ENCODE results near the gene CST9. TPM values are rescaled to one million over a fixed set of nuclear protein-coding genes. Genes with fewer than 3 reads are reported as not detected.

CST9 gene
- total RNA-seq, 1 donor from 2014 or later = not detected

DNA sequence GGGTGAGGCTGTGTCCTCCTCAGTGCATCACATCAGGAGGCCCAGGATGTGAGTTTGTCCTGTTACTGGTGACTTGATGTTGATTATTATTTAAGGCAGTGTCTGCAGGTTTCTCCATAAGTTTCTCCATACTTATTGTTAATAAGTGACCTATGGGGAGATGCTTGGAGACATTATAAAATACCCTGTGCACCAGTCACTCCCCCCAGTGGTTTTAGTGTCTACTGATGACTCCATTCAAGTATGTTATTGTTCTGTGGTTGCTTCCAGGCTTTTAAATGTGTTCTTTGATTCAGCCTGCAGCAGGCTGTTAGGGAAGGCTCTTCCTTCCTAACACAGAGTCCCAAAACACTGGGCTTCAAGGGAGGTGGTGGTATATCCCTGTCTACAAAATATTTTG, 46.7 kb upstream of the CST9 start:
- H3K4me1 ChIP-seq = peaks cover 36% of the 10 kb centered on the region
- H3K27ac ChIP-seq (replicated peaks) = no peak overlapping the region
- intact Hi-C loops (cut with micrococcal nuclease) = no loop called here
- H3K27me3 ChIP-seq (ENCODE audit: low read depth) = peaks cover 16% of the 10 kb centered on the region
- no peak for DNase-seq
- peaks cover 6% of the 10 kb centered on the region for H3K9me3 ChIP-seq (replicated peaks)
- TF ChIP-seq, protein P1, sequence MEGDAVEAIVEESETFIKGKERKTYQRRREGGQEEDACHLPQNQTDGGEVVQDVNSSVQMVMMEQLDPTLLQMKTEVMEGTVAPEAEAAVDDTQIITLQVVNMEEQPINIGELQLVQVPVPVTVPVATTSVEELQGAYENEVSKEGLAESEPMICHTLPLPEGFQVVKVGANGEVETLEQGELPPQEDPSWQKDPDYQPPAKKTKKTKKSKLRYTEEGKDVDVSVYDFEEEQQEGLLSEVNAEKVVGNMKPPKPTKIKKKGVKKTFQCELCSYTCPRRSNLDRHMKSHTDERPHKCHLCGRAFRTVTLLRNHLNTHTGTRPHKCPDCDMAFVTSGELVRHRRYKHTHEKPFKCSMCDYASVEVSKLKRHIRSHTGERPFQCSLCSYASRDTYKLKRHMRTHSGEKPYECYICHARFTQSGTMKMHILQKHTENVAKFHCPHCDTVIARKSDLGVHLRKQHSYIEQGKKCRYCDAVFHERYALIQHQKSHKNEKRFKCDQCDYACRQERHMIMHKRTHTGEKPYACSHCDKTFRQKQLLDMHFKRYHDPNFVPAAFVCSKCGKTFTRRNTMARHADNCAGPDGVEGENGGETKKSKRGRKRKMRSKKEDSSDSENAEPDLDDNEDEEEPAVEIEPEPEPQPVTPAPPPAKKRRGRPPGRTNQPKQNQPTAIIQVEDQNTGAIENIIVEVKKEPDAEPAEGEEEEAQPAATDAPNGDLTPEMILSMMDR (IDR thresholded peaks at IDR 0.05; ENCODE audit: borderline replicate concordance) = no peak
- H3K36me3 ChIP-seq = no peaks in the 10 kb centered on the region
- H3K4me3 ChIP-seq = no peak overlapping the region

DNA sequence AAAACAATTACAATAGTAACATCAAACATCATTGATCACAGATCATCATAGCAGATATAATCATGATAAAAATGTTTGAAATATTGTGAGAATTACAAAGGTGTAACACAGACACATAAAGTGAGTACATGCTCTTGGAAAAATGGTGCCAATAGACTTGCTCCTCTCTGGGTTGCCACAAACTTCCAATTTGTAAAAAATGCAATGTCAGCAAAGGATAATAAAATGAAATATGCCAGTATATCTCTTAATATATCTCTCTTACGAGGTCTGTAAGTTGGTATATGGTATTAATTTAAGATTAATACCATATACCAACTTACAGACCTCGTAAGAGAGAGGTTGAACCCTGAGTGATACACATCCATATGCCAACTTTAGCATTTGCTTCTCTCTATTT, 45.4 kb upstream of the CST9 start:
- peaks cover 31% of the 10 kb centered on the region for H3K4me1 ChIP-seq
- H3K27ac ChIP-seq (replicated peaks) = no peak overlapping the region
- intact Hi-C loops (cut with micrococcal nuclease) = no loop called here
- DNase-seq = no peak
- peaks cover 14% of the 10 kb centered on the region for H3K27me3 ChIP-seq (ENCODE audit: low read depth)
- no peak overlapping the region for H3K4me3 ChIP-seq
- H3K9me3 ChIP-seq (replicated peaks) = peaks cover 6% of the 10 kb centered on the region
- H3K36me3 ChIP-seq = no peaks in the 10 kb centered on the region
- TF ChIP-seq, protein P1 (IDR thresholded peaks at IDR 0.05; ENCODE audit: borderline replicate concordance) = no peak

DNA sequence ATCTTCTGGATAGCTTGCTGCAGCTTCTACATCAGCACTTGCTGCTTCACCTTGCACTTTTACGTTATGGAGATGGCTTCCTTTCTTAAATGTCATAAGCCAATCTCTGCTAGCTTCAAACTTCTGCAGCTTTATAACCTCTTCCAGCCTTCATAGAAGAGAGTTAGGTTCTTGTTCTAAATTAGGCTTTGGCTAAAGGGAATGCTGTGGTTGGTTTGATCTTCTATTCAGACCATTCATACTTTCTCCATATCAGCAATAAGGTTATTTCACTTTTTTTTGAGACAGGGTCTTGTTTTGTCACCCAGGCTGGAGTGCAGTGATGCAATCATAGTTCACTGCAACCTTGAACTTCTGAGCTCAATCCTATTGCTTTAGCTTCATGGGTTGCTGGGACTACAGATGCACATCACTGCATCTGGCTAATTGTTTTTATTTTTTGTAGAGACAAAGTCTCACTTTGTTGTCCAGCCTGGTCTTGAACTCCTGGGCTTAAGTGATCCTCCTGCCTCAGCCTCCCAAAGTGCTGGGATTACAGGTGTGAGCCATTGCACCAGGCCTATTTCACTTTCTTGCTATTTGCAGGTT, 44.2 kb upstream of the CST9 start:
- intact Hi-C loops (cut with micrococcal nuclease) = no loop called here
- H3K36me3 ChIP-seq = no peaks in the 10 kb centered on the region
- DNase-seq = no peak
- TF ChIP-seq, protein P1 (IDR thresholded peaks at IDR 0.05; ENCODE audit: borderline replicate concordance) = no peak
- H3K9me3 ChIP-seq (replicated peaks) = peaks cover 6% of the 10 kb centered on the region
- peaks cover 7% of the 10 kb centered on the region for H3K27me3 ChIP-seq (ENCODE audit: low read depth)
- H3K4me3 ChIP-seq = no peak overlapping the region
- H3K27ac ChIP-seq (replicated peaks) = no peak overlapping the region
- H3K4me1 ChIP-seq = peaks cover 19% of the 10 kb centered on the region

DNA sequence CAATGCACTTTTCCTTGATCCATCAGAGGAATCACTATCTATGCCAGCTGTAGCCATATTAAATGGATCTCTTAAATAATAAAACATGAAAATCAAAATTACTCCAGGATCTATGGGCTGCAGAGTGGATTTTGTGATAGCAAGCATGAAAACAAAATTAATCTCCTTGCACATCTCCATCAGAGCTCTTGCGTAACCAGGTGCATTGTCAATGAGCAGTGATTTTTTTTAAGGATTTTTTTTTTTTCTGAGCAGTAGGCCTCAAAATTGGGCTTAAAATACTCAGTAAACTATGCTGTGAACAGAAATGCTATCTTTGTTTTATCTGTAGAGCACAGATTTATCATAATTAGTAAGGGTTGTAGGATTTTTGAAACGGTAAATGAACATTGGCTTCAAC, 43.5 kb upstream of the CST9 start:
- peaks cover 7% of the 10 kb centered on the region for H3K27me3 ChIP-seq (ENCODE audit: low read depth)
- H3K27ac ChIP-seq (replicated peaks) = no peak overlapping the region
- intact Hi-C loops (cut with micrococcal nuclease) = no loop called here
- peaks cover 12% of the 10 kb centered on the region for H3K4me1 ChIP-seq
- TF ChIP-seq, protein P1 (IDR thresholded peaks at IDR 0.05; ENCODE audit: borderline replicate concordance) = no peak
- H3K4me3 ChIP-seq = no peak overlapping the region
- no peaks in the 10 kb centered on the region for H3K36me3 ChIP-seq
- H3K9me3 ChIP-seq (replicated peaks) = peaks cover 6% of the 10 kb centered on the region
- no peak for DNase-seq

DNA sequence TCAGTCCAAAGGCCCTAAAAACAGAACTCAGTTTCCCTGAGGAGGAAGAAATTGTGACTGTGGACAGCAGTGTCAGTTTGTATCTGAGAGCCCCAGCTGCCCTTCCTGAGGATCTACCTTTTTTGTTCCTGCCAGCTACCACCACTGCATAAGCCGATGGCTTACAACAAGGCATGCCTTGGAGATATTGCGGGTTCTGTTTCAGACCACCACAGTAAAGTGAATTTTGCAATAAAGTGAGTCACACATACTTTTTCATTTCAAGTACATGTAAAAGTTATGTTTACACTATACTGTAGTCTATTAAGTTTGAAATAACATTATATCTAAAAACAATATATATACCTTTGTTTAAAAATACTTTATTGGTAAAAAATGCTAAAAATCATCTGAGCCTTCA, 41.6 kb upstream of the CST9 start:
- intact Hi-C loops (cut with micrococcal nuclease) = no loop called here
- no peak overlapping the region for H3K4me3 ChIP-seq
- H3K27ac ChIP-seq (replicated peaks) = no peak overlapping the region
- TF ChIP-seq, protein P1 (IDR thresholded peaks at IDR 0.05; ENCODE audit: borderline replicate concordance) = no peak
- peaks cover 5% of the 10 kb centered on the region for H3K9me3 ChIP-seq (replicated peaks)
- DNase-seq = no peak
- H3K27me3 ChIP-seq (ENCODE audit: low read depth) = peaks cover under 1% of the 10 kb centered on the region
- H3K4me1 ChIP-seq = peaks cover under 1% of the 10 kb centered on the region
- no peaks in the 10 kb centered on the region for H3K36me3 ChIP-seq
